ENCODE data around the gene MYLK2.

Gene MYLK2

DNA sequence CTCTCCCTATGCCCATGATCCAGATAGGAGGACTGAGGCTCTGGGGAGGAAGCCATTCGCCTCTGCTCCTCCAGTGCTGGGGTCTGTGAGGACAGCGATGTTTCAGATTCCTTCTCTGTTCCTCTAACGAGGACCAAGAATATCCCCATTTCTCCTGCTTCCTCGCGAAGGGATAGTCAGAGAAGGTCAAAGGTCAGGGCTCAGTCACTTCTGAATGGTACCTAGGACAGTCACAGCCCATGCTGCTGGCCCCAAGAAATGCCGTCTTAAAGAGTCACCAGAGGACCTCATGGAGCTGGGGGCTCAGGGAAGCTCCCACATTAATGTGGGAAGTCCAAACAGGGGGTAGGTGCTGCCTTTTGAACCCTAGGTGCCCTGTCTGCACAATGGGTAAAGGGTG lies 24.1 kb downstream of the MYLK2 start:
- no peak overlapping the region for H3K4me3 ChIP-seq (ENCODE audit: low read length)
- H3K27ac ChIP-seq (ENCODE audit: low read length): no peak overlapping the region
- DNase-seq (ENCODE audit: low read depth, low spot score): no peak
- no CpG with 5 or more reads among the region's 6 CpGs for WGBS (ENCODE audit: insufficient coverage, insufficient read length)
- no peaks in the 10 kb centered on the region for H3K9me3 ChIP-seq (ENCODE audit: control insufficient read depth, insufficient read depth, low read length)
- H3K27me3 ChIP-seq (ENCODE audit: control insufficient read depth, insufficient read depth, low read length): no peaks in the 10 kb centered on the region
- H3K36me3 ChIP-seq (ENCODE audit: control insufficient read depth, insufficient read depth, low read length): no peaks in the 10 kb centered on the region
- H3K4me1 ChIP-seq (ENCODE audit: control insufficient read depth, insufficient read depth, low read length): peaks cover 8% of the 10 kb centered on the region

DNA sequence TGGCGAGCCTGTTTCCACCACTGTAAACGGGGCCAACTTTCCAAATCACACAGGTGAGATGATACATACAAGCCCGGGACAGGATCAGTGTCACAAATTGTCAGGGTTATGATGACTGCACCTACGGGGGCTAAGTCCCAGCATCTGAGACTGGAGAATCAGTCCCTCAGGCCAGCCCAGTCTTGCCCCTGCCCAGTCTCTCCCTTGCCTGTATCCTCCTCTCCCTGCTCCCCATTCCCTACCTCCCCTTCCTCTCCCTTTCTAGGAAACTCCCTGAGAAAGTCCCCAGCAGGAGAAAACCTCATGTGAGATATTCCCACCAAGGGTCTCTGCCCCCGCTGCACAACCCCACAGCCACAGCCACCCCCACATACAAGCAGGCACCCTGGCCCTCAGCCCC lies 24.7 kb downstream of the MYLK2 start:
- no peak for DNase-seq (ENCODE audit: low read depth, low spot score)
- no CpG with 5 or more reads among the region's 5 CpGs for WGBS (ENCODE audit: insufficient coverage, insufficient read length)
- peaks cover 1% of the 10 kb centered on the region; the same call in 1 of the 2 replicates for H3K27me3 ChIP-seq (ENCODE audit: control insufficient read depth, insufficient read depth, low read length)
- H3K27ac ChIP-seq (ENCODE audit: low read length): no peak overlapping the region
- H3K4me1 ChIP-seq (ENCODE audit: control insufficient read depth, insufficient read depth, low read length): peaks cover 8% of the 10 kb centered on the region
- no peaks in the 10 kb centered on the region for H3K9me3 ChIP-seq (ENCODE audit: control insufficient read depth, insufficient read depth, low read length)
- no peaks in the 10 kb centered on the region for H3K36me3 ChIP-seq (ENCODE audit: control insufficient read depth, insufficient read depth, low read length)
- H3K4me3 ChIP-seq (ENCODE audit: low read length): no peak overlapping the region

DNA sequence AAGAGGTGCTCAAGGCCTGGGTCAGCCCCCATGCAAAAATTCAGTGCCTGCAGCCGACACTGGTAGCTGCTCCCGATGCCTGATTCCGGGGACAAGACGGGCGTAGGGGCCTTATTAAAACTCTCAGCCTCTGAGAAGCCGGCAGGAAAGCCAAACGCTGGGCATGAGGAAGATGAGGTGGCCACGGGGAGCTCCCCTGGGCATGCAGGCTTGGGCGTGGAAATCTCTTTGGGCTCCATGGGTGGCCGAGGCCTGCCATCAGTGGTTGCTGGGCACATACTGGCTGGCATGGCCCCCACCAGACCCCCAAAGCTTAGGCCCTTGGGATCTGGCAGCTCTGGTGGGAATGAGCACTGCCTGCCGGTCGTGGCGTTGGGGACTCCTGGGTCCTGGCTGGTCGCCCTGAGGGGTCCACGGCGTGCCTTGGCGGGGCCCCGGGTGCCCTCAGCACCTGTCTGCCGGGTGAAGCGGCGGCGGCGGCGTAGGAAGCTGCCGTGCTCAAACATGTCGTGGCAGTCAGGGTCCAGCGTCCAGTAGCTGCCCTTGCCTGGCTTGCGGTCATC lies 25.7 kb downstream of the MYLK2 start:
- Histone ChIP-seq H3K9me3 (ENCODE audit: control insufficient read depth, insufficient read depth, low read length) (no peaks in the 10 kb centered on the region), H3K36me3 (ENCODE audit: control insufficient read depth, insufficient read depth, low read length) (no peaks in the 10 kb centered on the region), H3K4me3 (ENCODE audit: low read length) (no peak overlapping the region), H3K4me1 (ENCODE audit: control insufficient read depth, insufficient read depth, low read length) (peaks cover 9% of the 10 kb centered on the region), H3K27me3 (ENCODE audit: control insufficient read depth, insufficient read depth, low read length) (peaks cover 3% of the 10 kb centered on the region; the same call in 1 of the 2 replicates), H3K27ac (ENCODE audit: low read length) (no peak overlapping the region)
- no CpG with 5 or more reads among the region's 28 CpGs for WGBS (ENCODE audit: insufficient coverage, insufficient read length)
- DNase-seq (ENCODE audit: low read depth, low spot score): no peak

- no CpG with 5 or more reads among the region's 21 CpGs for WGBS (ENCODE audit: insufficient coverage, insufficient read length)
- Histone ChIP-seq H3K9me3 (ENCODE audit: control insufficient read depth, insufficient read depth, low read length) (no peaks in the 10 kb centered on the region), H3K4me3 (ENCODE audit: low read length) (no peak within 1 kb of the TSS), H3K4me1 (ENCODE audit: control insufficient read depth, insufficient read depth, low read length) (peaks cover 9% of the 10 kb centered on the region), H3K27ac (ENCODE audit: low read length) (no peak within 1 kb of the TSS), H3K27me3 (ENCODE audit: control insufficient read depth, insufficient read depth, low read length) (peaks cover 3% of the 10 kb centered on the region; the same call in 1 of the 2 replicates), H3K36me3 (ENCODE audit: control insufficient read depth, insufficient read depth, low read length) (no peaks in the 10 kb centered on the region)
- DNase-seq (ENCODE audit: low read depth, low spot score): no peak
Observed at GRCh38 chr20:31845300-31845863, 26.2 kb downstream of the MYLK2 start, which contains the start of gene FOXS1. FOXS1 (minus strand) TSS chr20:31845604; CDS start chr20:31845542, 62 bp downstream.

DNA sequence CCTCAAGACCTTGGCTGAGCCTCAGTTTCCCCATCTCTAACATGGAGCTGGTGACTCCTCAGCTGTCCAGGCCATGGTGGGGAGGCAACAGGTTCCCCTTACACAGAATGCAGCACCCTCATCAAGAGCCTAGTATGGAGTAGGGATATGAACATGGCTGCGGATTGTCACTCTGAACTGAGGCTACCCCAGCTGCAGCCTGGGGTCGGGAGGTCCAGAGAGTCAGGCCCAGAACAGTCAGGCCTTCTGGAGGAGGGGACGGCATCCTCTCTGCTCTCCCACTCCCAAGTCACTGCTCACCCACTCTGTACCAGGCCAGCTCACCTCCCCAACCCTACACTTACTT lies 27.6 kb downstream of the MYLK2 start:
- H3K27me3 ChIP-seq (ENCODE audit: control insufficient read depth, insufficient read depth, low read length): peaks cover 5% of the 10 kb centered on the region; the same call in 1 of the 2 replicates
- H3K36me3 ChIP-seq (ENCODE audit: control insufficient read depth, insufficient read depth, low read length): no peaks in the 10 kb centered on the region
- no peak for DNase-seq (ENCODE audit: low read depth, low spot score)
- H3K4me1 ChIP-seq (ENCODE audit: control insufficient read depth, insufficient read depth, low read length): peaks cover 8% of the 10 kb centered on the region
- no peak overlapping the region for H3K27ac ChIP-seq (ENCODE audit: low read length)
- H3K9me3 ChIP-seq (ENCODE audit: control insufficient read depth, insufficient read depth, low read length): no peaks in the 10 kb centered on the region
- no CpG with 5 or more reads among the region's 3 CpGs for WGBS (ENCODE audit: insufficient coverage, insufficient read length)
- no peak overlapping the region for H3K4me3 ChIP-seq (ENCODE audit: low read length)

DNA sequence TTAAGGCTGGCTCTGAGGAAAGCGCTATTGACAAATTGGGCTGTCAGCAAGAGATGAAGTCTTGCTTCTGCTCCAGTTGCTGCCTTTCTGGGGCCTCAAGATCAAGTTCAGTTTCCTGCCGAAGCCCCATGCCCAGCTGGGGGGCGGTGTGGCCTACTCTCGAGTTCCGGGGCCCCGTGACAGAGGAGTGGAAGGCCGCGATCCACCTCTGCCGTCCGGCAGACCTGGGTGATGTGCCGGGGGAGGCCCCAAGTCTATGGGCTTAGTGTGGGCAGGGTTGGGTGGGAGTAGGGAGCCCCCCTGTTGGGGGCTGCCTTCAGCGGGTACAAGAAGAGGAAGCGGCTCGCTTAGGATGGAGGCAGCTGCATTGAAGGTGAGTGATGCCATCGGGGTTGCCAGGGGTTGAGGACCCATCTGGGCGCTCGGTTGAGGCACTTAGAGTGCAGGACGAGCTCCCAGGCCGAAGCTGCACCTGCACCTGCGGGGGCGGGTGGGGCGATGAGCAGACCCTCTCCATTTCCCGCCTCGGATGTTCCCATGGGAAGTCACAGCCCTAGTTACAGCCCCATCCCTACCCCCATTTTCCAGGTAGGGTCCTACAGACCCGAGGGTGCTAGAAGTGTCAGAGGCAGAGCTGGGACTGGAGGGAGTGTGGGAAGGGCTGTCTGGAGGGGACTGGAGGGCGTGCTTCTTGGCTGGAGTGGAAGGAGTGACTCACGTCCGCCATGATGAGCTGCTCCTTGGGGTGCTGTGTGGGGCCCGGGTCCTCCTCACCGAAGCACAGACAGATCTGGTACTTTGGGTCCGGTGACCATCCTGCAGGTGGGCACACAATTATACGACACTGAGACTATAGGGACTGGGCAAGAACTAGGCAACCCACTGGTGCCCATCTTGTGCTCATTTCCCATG lies 29.2 kb downstream of the MYLK2 start:
- Histone ChIP-seq H3K4me1 (ENCODE audit: control insufficient read depth, insufficient read depth, low read length) (peaks cover 2% of the 10 kb centered on the region; the same call in 1 of the 2 replicates), H3K27me3 (ENCODE audit: control insufficient read depth, insufficient read depth, low read length) (peaks cover 5% of the 10 kb centered on the region; the same call in 1 of the 2 replicates), H3K4me3 (ENCODE audit: low read length) (no peak overlapping the region), H3K36me3 (ENCODE audit: control insufficient read depth, insufficient read depth, low read length) (no peaks in the 10 kb centered on the region), H3K9me3 (ENCODE audit: control insufficient read depth, insufficient read depth, low read length) (no peaks in the 10 kb centered on the region), H3K27ac (ENCODE audit: low read length) (no peak overlapping the region)
- WGBS (ENCODE audit: insufficient coverage, insufficient read length): no CpG with 5 or more reads among the region's 32 CpGs
- DNase-seq (ENCODE audit: low read depth, low spot score): no peak

GRCh38 chr20:31849306-31849930 lies 30.3 kb downstream of the MYLK2 start:
- H3K4me1 ChIP-seq (ENCODE audit: control insufficient read depth, insufficient read depth, low read length): peaks cover 2% of the 10 kb centered on the region; the same call in 1 of the 2 replicates
- no CpG with 5 or more reads among the region's 45 CpGs for WGBS (ENCODE audit: insufficient coverage, insufficient read length)
- no peak overlapping the region for H3K4me3 ChIP-seq (ENCODE audit: low read length)
- peaks cover 5% of the 10 kb centered on the region; the same call in 1 of the 2 replicates for H3K27me3 ChIP-seq (ENCODE audit: control insufficient read depth, insufficient read depth, low read length)
- H3K27ac ChIP-seq (ENCODE audit: low read length): no peak overlapping the region
- no peaks in the 10 kb centered on the region for H3K36me3 ChIP-seq (ENCODE audit: control insufficient read depth, insufficient read depth, low read length)
- DNase-seq (ENCODE audit: low read depth, low spot score): no peak
- H3K9me3 ChIP-seq (ENCODE audit: control insufficient read depth, insufficient read depth, low read length): no peaks in the 10 kb centered on the region

DNA sequence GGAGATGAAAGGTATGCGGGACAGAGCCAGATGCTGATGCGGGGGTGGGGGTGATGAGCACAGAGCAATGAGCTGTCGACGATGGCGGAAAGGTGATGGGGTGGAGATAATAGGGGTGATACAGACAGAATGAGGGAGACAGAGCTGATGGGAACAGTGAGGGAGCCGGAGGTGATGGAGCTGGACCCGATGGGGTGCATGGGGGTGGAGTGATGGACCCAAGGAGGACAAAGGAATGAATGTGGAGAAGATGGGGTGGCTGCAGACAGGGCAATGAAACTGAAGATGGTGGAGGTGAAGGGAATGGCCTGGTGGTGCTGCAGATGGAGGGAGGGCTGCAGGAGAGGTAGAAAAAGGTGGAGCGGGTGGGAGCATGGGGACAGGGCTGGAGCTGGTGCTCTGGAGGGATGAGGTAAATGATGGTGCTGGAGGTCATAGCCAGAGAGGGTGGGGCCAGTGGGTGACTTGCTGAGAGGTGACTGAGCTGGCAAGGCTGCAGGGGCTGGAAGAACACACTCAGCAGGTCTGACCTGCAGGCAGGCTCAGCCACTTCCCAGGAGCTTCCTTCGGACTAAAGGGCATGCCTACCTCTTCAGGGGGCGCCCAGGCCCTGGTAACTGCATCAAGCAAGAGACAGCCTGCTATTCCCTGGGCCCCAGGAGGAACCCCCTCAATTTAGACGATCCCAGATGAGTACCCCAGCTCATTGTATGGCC lies 32.2 kb downstream of the MYLK2 start:
- peaks cover 2% of the 10 kb centered on the region; the same call in 1 of the 2 replicates for H3K4me1 ChIP-seq (ENCODE audit: control insufficient read depth, insufficient read depth, low read length)
- WGBS (ENCODE audit: insufficient coverage, insufficient read length): no CpG with 5 or more reads among the region's 11 CpGs
- H3K27ac ChIP-seq (ENCODE audit: low read length): no peak overlapping the region
- no peaks in the 10 kb centered on the region for H3K36me3 ChIP-seq (ENCODE audit: control insufficient read depth, insufficient read depth, low read length)
- no peak overlapping the region for H3K4me3 ChIP-seq (ENCODE audit: low read length)
- no peak for DNase-seq (ENCODE audit: low read depth, low spot score)
- no peaks in the 10 kb centered on the region for H3K9me3 ChIP-seq (ENCODE audit: control insufficient read depth, insufficient read depth, low read length)
- peaks cover 5% of the 10 kb centered on the region; the same call in 1 of the 2 replicates for H3K27me3 ChIP-seq (ENCODE audit: control insufficient read depth, insufficient read depth, low read length)

GRCh38 chr20:31853481-31853880 lies 34.3 kb downstream of the MYLK2 start:
- H3K36me3 ChIP-seq (ENCODE audit: control insufficient read depth, insufficient read depth, low read length): no peaks in the 10 kb centered on the region
- H3K27ac ChIP-seq (ENCODE audit: low read length): no peak overlapping the region
- DNase-seq (ENCODE audit: low read depth, low spot score): no peak
- peaks cover 3% of the 10 kb centered on the region; the same call in 1 of the 2 replicates for H3K4me1 ChIP-seq (ENCODE audit: control insufficient read depth, insufficient read depth, low read length)
- peaks cover 5% of the 10 kb centered on the region; the same call in 1 of the 2 replicates for H3K27me3 ChIP-seq (ENCODE audit: control insufficient read depth, insufficient read depth, low read length)
- H3K4me3 ChIP-seq (ENCODE audit: low read length): no peak overlapping the region
- WGBS (ENCODE audit: insufficient coverage, insufficient read length): no CpG with 5 or more reads among the region's 7 CpGs
- no peaks in the 10 kb centered on the region for H3K9me3 ChIP-seq (ENCODE audit: control insufficient read depth, insufficient read depth, low read length)
